Endothelial cell of umbilical vein (primary cell): Measurements from ENCODE around the gene KDM7A. TPM values are rescaled to one million over a fixed set of nuclear protein-coding genes. Genes with fewer than 3 reads are reported as not detected.

Source experiments
- BruUV-seq: library from RNA; stranded (reverse); fragments of 400-500 nt; replicated peaks from 2 replicates; lab custom pipeline; 2021; lab: Mats Ljungman, UMichigan
- CTCF ChIA-PET: fragments of 300-600, 350-600 bp; sonication (Branson Sonifier 250); formaldehyde crosslinking; loops from one replicate; lab custom pipeline; 2021; ENCODE audit warnings: antibody characterized with exemption, inconsistent platforms; lab: Charles Lee
- POLR2A ChIA-PET: fragments of 300-600, 350-600 bp; sonication (Branson Sonifier 250); formaldehyde crosslinking; loops from one replicate; lab custom pipeline; 2021; ENCODE audit warnings: antibody characterized with exemption, inconsistent platforms; lab: Charles Lee
- DNase-seq: peaks from one replicate; pipeline ENCODE4 v3.0.0-alpha.2; 2011; ENCODE audit warnings: low read depth, low spot score
- FAIRE-seq: peaks from 2 replicates; lab custom pipeline; 2011; peaks lifted over from hg19 to GRCh38; lab: Jason Lieb, UNC
- H2AFZ ChIP-seq: 2 replicates; pipeline ENCODE4 v1.6.0; 2012; ENCODE audit warnings: low read depth, low read length, control low read depth, inconsistent platforms
- H3K27ac ChIP-seq: 2 replicates; pipeline ENCODE4 v1.5.1; 2011; ENCODE audit warnings: low read depth, mild to moderate bottlenecking, control low read depth, low read length, moderate library complexity; ENCODE audit not compliant: insufficient read depth
- H3K27me3 ChIP-seq, 2 experiments: 2 replicates each; pipeline versions ENCODE4 v1.6.0 to v1.6.1; 2011; ENCODE audit warnings: low read length in 2 of 2, mixed read lengths in 1 of 2; ENCODE audit not compliant: control insufficient read depth in 2 of 2, insufficient read depth in 2 of 2
- H3K36me3 ChIP-seq, 2 experiments: 2 replicates in 1 of 2; 3 replicates in 1 of 2; pipeline ENCODE4 v1.5.1; 2011; ENCODE audit warnings: low read length in 2 of 2, mild to moderate bottlenecking in 1 of 2, moderate library complexity in 1 of 2; ENCODE audit not compliant: control insufficient read depth in 2 of 2, insufficient read depth in 2 of 2; ENCODE audit errors: extremely low read depth in 1 of 2
- H3K4me1 ChIP-seq: 3 replicates; pipeline ENCODE4 v1.5.1; 2011; ENCODE audit warnings: mild to moderate bottlenecking, low read length; ENCODE audit not compliant: control insufficient read depth, insufficient read depth; ENCODE audit errors: extremely low read depth
- H3K4me2 ChIP-seq: 2 replicates; pipeline ENCODE4 v1.6.1; 2011; ENCODE audit warnings: low read length, control low read depth, mixed read lengths; ENCODE audit not compliant: insufficient read depth
- H3K4me3 ChIP-seq, 3 experiments: fragments of 200-600 bp in 1 of 3; sonication (generic), shearing (Covaris generic) in 1 of 3; replicated peaks in 1 of 3; 2 replicates each; pipeline ENCODE4 v1.5.1; 2011 to 2016; ENCODE audit warnings: control low read depth in 3 of 3, low read length in 3 of 3, mild to moderate bottlenecking in 2 of 3, inconsistent platforms in 1 of 3, low read depth in 1 of 3, moderate library complexity in 1 of 3; ENCODE audit not compliant: insufficient read depth in 1 of 3
- H3K79me2 ChIP-seq: 2 replicates; pipeline ENCODE4 v1.6.0; 2012; ENCODE audit warnings: low read length, inconsistent platforms; ENCODE audit not compliant: control insufficient read depth, insufficient read depth
- H3K9ac ChIP-seq: replicated peaks from 2 replicates; pipeline ENCODE3; 2011; ENCODE audit warnings: low read length, control low read depth; ENCODE audit not compliant: insufficient read depth; ENCODE audit errors: extremely low read depth
- H3K9me1 ChIP-seq: replicated peaks from 3 replicates; pipeline ENCODE4 v1.6.0; 2011; ENCODE audit warnings: mild to moderate bottlenecking, low read length; ENCODE audit not compliant: control insufficient read depth, insufficient read depth; ENCODE audit errors: extremely low read depth
- H3K9me3 ChIP-seq: replicated peaks from 2 replicates; pipeline ENCODE4 v1.5.1; 2012; ENCODE audit warnings: low read length, inconsistent platforms; ENCODE audit not compliant: control insufficient read depth, insufficient read depth
- H4K20me1 ChIP-seq: replicated peaks from 2 replicates; pipeline ENCODE3; 2011; ENCODE audit warnings: mild to moderate bottlenecking, low read length; ENCODE audit not compliant: control insufficient read depth, insufficient read depth; ENCODE audit errors: extremely low read depth
- EZH2 ChIP-seq: IDR thresholded peaks from 2 replicates; pipeline ENCODE4 v1.6.1; 2012; ENCODE audit warnings: borderline replicate concordance, low read depth, mild to moderate bottlenecking, moderate library complexity, low read length, inconsistent platforms; ENCODE audit not compliant: severe bottlenecking
- FOS ChIP-seq: IDR thresholded peaks from 2 replicates; pipeline ENCODE4 v1.6.1; 2011; ENCODE audit warnings: mild to moderate bottlenecking, low read length, moderate library complexity, borderline replicate concordance; ENCODE audit not compliant: insufficient read depth
- GATA2 ChIP-seq: IDR thresholded peaks from 2 replicates; pipeline ENCODE4 v1.7.0; 2011; ENCODE audit warnings: low read depth, mild to moderate bottlenecking, moderate library complexity, mixed read lengths, low read length; ENCODE audit not compliant: insufficient read length, insufficient read depth
- JUN ChIP-seq: IDR thresholded peaks from 2 replicates; pipeline ENCODE4 v1.6.1; 2011; ENCODE audit warnings: borderline replicate concordance, low read depth; ENCODE audit not compliant: insufficient read length, insufficient read depth
- MAX ChIP-seq: IDR thresholded peaks from 2 replicates; pipeline ENCODE4 v1.6.1; 2011; ENCODE audit not compliant: insufficient read depth, insufficient read length
- MYC ChIP-seq: IDR thresholded peaks from one replicate; pipeline ENCODE4 v1.6.1; 2011; ENCODE audit warnings: mild to moderate bottlenecking, low read depth, low read length
- POLR2A ChIP-seq: IDR thresholded peaks from 2 replicates; pipeline ENCODE4 v1.6.1; 2012; ENCODE audit warnings: low read depth, mild to moderate bottlenecking, control low read depth, low read length
- POLR2AphosphoS5 ChIP-seq: IDR thresholded peaks from 2 replicates; pipeline ENCODE4 v1.6.1; 2012; ENCODE audit warnings: low read depth, mild to moderate bottlenecking, control low read depth, low read length, moderate library complexity; ENCODE audit not compliant: insufficient read depth
- dilution Hi-C: fragments of 300-500 bp; cut with MboI; formaldehyde crosslinking; loops from one replicate; pipeline ENCODE4 v1.15.0; 2019; ENCODE audit warnings: low sequenced_read_pairs; ENCODE audit not compliant: extremely low pct_ligation_motif_present
- intact Hi-C: fragments of 100-400 bp; cut with micrococcal nuclease; formaldehyde crosslinking; loops from one replicate; pipeline ENCODE4 v1.10.0; 2022
- polyA plus RNA-seq, 4 experiments: library from polyadenylated mRNA; depleted of rRNA in 3 of 4; stranded (reverse) in 3 of 4; unstranded in 1 of 4; fragments of >200 nt; gene quantifications; 2 replicates each; pipeline versions ENCODE4 v1.2.1 to v1.2.3, GENCODE V29; 2011 to 2012; ENCODE audit warnings: missing spikeins in 1 of 4
- total RNA-seq: library from RNA; stranded (reverse); gene quantifications from 2 replicates; pipeline ENCODE4 v1.2.3, GENCODE V29; 2021
- TF ChIP-seq, protein P1 (sequence below), 2 donors: IDR thresholded peaks; 1 replicate in 1 of 2; 2 replicates in 1 of 2; pipeline ENCODE4 v1.5.1; 2011; ENCODE audit warnings: low read length in 2 of 2, mild to moderate bottlenecking in 2 of 2, moderate library complexity in 2 of 2, control low read depth in 1 of 2, inconsistent platforms in 1 of 2, low read depth in 1 of 2; ENCODE audit not compliant: insufficient read depth in 1 of 2; ENCODE audit errors: extremely low read depth in 1 of 2

KDM7A gene
- total and polyA plus RNA-seq, 2 donors (not counting 3 experiments of a cell fraction or from before 2014, with no cell fraction given): 2.4 to 7.3 TPM

DNA sequence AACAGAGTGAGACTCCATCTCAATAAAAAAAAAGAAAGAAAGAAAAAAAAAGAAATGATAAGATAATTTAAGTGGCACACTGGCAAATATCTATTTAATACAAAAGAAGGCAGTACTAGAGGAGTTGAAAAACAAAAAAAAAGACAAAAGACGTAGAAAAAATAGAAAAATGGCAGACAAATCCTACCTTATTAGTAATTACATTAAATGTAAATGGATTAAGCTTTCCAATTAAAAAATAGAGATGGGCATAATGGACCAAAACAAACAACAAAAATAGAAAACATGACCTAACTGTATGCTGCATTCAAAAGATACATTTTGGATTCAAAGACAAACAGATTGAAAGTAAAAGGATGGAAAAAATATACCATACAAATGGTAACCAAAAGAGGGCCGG is 108.8 kb downstream of the KDM7A start:
- Histone ChIP-seq H3K27ac (no peak overlapping the region), H3K4me3 (no peak overlapping the region), H3K9ac (no peak overlapping the region), H3K9me1 (no peaks in the 10 kb centered on the region), H3K36me3 (no peaks in the 10 kb centered on the region), H4K20me1 (no peaks in the 10 kb centered on the region), H3K9me3 (peaks cover 6% of the 10 kb centered on the region), H3K27me3 (no peaks in the 10 kb centered on the region), H3K79me2 (no peaks in the 10 kb centered on the region), H3K4me2 (no peak overlapping the region), H2AFZ (no peak overlapping the region), H3K4me1 (peaks cover 4% of the 10 kb centered on the region)
- ChIA-PET POLR2A (no interaction called here), CTCF (no interaction called here)
- no peak for TF ChIP-seq POLR2AphosphoS5
- TF ChIP-seq EZH2: no peak
- no peak for TF ChIP-seq FOS
- no peak for TF ChIP-seq JUN
- no peak for TF ChIP-seq GATA2
- TF ChIP-seq, protein P1, sequence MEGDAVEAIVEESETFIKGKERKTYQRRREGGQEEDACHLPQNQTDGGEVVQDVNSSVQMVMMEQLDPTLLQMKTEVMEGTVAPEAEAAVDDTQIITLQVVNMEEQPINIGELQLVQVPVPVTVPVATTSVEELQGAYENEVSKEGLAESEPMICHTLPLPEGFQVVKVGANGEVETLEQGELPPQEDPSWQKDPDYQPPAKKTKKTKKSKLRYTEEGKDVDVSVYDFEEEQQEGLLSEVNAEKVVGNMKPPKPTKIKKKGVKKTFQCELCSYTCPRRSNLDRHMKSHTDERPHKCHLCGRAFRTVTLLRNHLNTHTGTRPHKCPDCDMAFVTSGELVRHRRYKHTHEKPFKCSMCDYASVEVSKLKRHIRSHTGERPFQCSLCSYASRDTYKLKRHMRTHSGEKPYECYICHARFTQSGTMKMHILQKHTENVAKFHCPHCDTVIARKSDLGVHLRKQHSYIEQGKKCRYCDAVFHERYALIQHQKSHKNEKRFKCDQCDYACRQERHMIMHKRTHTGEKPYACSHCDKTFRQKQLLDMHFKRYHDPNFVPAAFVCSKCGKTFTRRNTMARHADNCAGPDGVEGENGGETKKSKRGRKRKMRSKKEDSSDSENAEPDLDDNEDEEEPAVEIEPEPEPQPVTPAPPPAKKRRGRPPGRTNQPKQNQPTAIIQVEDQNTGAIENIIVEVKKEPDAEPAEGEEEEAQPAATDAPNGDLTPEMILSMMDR (IDR thresholded peaks at IDR 0.05; ENCODE audit: extremely low read depth in 1 of 2, insufficient read depth in 1 of 2, low read depth in 1 of 2, low read length in 2 of 2): no peak
- TF ChIP-seq MAX: no peak
- TF ChIP-seq MYC: no peak
- TF ChIP-seq POLR2A: no peak
- no TSS peak for BruUV-seq
- dilution Hi-C loops: no loop called here
- DNase-seq (no peak), FAIRE-seq (no peak)
- intact Hi-C loops: loop anchor here (10.0 kb wide), 1 partner anchor 257 kb away; no protein-coding TSS in a partner anchor
